A549 (cell line): ENCODE measurements around the gene ACO2. TPM values are rescaled to one million over a fixed set of nuclear protein-coding genes. Genes with fewer than 3 reads are reported as not detected.

ENCODE experiments used
- ATAC-seq, 2 experiments: fragments of 200-7000 bp in 1 of 2; fragments of >200 bp in 1 of 2; cut with Nextera tagmentation in 1 of 2; cut with Tn5 transposase in 1 of 2; 3 replicates each; pipeline versions ENCODE4 v1.8.0 to v1.9.1; 2018 to 2020; ENCODE audit warnings: mild to moderate bottlenecking in 1 of 2, moderate library complexity in 1 of 2
- CTCF ChIA-PET: fragments of 300-600 bp; sonication (Branson Sonifier 250); formaldehyde crosslinking; extraction: SDS; loops from one replicate; lab custom pipeline; 2021; ENCODE audit warnings: antibody characterized with exemption, inconsistent platforms; lab: Yijun Ruan, JAX
- POLR2A ChIA-PET: fragments of 350-600 bp; formaldehyde crosslinking; extraction: SDS; loops from one replicate; lab custom pipeline; 2021; ENCODE audit warnings: antibody characterized with exemption, inconsistent platforms; lab: Yijun Ruan, JAX
- DNase-seq, 2 experiments: peaks; one replicate each; pipeline versions ENCODE4 v3.0.0 to v3.0.0-alpha.2; 2011 to 2016; ENCODE audit warnings: low read depth in 1 of 2, low spot score in 1 of 2
- FAIRE-seq: peaks from 2 replicates; lab custom pipeline; 2011; peaks lifted over from hg19 to GRCh38; lab: Jason Lieb, UNC
- H3K27ac ChIP-seq, 2 experiments: fragments of >200 bp; sonication (Bioruptor Twin); formaldehyde crosslinking; 3 replicates each; pipeline ENCODE4 v1.5.1; 2016 to 2017
- H3K4me1 ChIP-seq: fragments of >200 bp; sonication (Bioruptor Twin); formaldehyde crosslinking; 3 replicates; pipeline ENCODE4 v1.6.1; 2016
- H3K4me2 ChIP-seq: fragments of >200 bp; sonication (Bioruptor Twin); formaldehyde crosslinking; 3 replicates; pipeline ENCODE4 v1.6.1; 2016
- H3K4me3 ChIP-seq: fragments of >200 bp; sonication (Bioruptor Twin); formaldehyde crosslinking; 3 replicates; pipeline ENCODE4 v1.5.1; 2016
- H3K9me3 ChIP-seq: fragments of >200 bp; sonication (Bioruptor Twin); formaldehyde crosslinking; 3 replicates; pipeline ENCODE4 v1.6.1; 2016
- CBX2 ChIP-seq: fragments of 200-600 bp; sonication (generic); IDR thresholded peaks from 2 replicates; pipeline ENCODE4 v1.6.1; 2016; ENCODE audit warnings: low read depth, mild to moderate bottlenecking, borderline replicate concordance
- CBX8 ChIP-seq: fragments of 200-600 bp; sonication (generic); IDR thresholded peaks from 2 replicates; pipeline ENCODE4 v1.6.1; 2016
- ELK1 ChIP-seq: fragments of 150-350 bp; IDR thresholded peaks from 2 replicates; pipeline ENCODE4 v1.6.1; 2014; ENCODE audit warnings: low read depth, mild to moderate bottlenecking, low read length
- EP300 ChIP-seq, 2 experiments: fragments of >200 bp; sonication (Bioruptor Twin); formaldehyde crosslinking; IDR thresholded peaks; 2 replicates in 1 of 2; 3 replicates in 1 of 2; pipeline ENCODE4 v1.6.1; 2016 to 2017
- FOSB ChIP-seq: fragments of 250-450 bp; sonication (Bioruptor Pico); IDR thresholded peaks from 2 replicates; pipeline ENCODE4 v1.5.0; 2020; ENCODE audit warnings: mild to moderate bottlenecking, moderate library complexity
- FOSL2 ChIP-seq, 2 experiments: fragments of 450-650 bp in 1 of 2; fragments of >200 bp in 1 of 2; sonication (Bioruptor Twin) in 1 of 2; formaldehyde crosslinking; IDR thresholded peaks; 2 replicates each; pipeline versions ENCODE4 v1.5.0 to v1.6.1; 2016 to 2020; ENCODE audit warnings: mild to moderate bottlenecking in 1 of 2, moderate library complexity in 1 of 2
- FOXS1 ChIP-seq: fragments of 250-450 bp; sonication (Bioruptor Pico); IDR thresholded peaks from 2 replicates; pipeline ENCODE4 v1.5.0; 2020; ENCODE audit warnings: mild to moderate bottlenecking, moderate library complexity
- HDAC2 ChIP-seq: fragments of 200-600 bp; sonication (generic); IDR thresholded peaks from 2 replicates; pipeline ENCODE4 v1.6.1; 2016
- HEYL ChIP-seq: fragments of 250-450 bp; sonication (Bioruptor Pico); IDR thresholded peaks from 2 replicates; pipeline ENCODE4 v1.8.0; 2021; ENCODE audit warnings: mild to moderate bottlenecking, moderate library complexity
- HMGXB4 ChIP-seq: fragments of 250-450 bp; sonication (Bioruptor Pico); IDR thresholded peaks from 2 replicates; pipeline ENCODE4 v1.5.0; 2021; ENCODE audit warnings: mild to moderate bottlenecking, moderate library complexity, borderline replicate concordance
- HOXB13 ChIP-seq: fragments of 250-450 bp; sonication (Bioruptor Pico); IDR thresholded peaks from 2 replicates; pipeline ENCODE4 v1.5.0; 2020; ENCODE audit warnings: low read depth, mild to moderate bottlenecking, moderate library complexity
- HOXB5 ChIP-seq: fragments of 250-450 bp; sonication (Bioruptor Pico); IDR thresholded peaks from 2 replicates; pipeline ENCODE4 v1.5.0; 2020; ENCODE audit warnings: mild to moderate bottlenecking, moderate library complexity
- JUN ChIP-seq, 2 experiments: fragments of >200 bp; sonication (Bioruptor Twin); formaldehyde crosslinking; IDR thresholded peaks; 2 replicates in 1 of 2; 3 replicates in 1 of 2; pipeline ENCODE4 v1.6.1; 2016 to 2017
- MAFK ChIP-seq: fragments of 450-650 bp; IDR thresholded peaks from 2 replicates; pipeline ENCODE4 v1.6.1; 2014; ENCODE audit not compliant: partially characterized antibody
- MAX ChIP-seq: IDR thresholded peaks from 2 replicates; pipeline ENCODE4 v1.6.1; 2012
- MAZ ChIP-seq: fragments of 150-350 bp; IDR thresholded peaks from 2 replicates; pipeline ENCODE4 v1.6.1; 2014; ENCODE audit warnings: antibody characterized with exemption, low read depth, low read length, borderline replicate concordance
- RAD21 ChIP-seq, 2 experiments: fragments of >200 bp in 1 of 2; sonication (Bioruptor Twin) in 1 of 2; formaldehyde crosslinking in 1 of 2; IDR thresholded peaks in 1 of 2; conservative IDR thresholded peaks in 1 of 2; 2 replicates in 1 of 2; 3 replicates in 1 of 2; pipeline ENCODE4 v1.6.1; 2012 to 2018; ENCODE audit warnings: inconsistent platforms in 1 of 2
- RFX5 ChIP-seq: fragments of 450-650 bp; IDR thresholded peaks from 2 replicates; pipeline ENCODE4 v1.7.1; 2014; ENCODE audit warnings: antibody characterized with exemption, mild to moderate bottlenecking, moderate library complexity
- SMC3 ChIP-seq: fragments of >200 bp; sonication (Bioruptor Twin); formaldehyde crosslinking; IDR thresholded peaks from 3 replicates; pipeline ENCODE4 v1.6.1; 2018; ENCODE audit warnings: inconsistent platforms
- TP53 ChIP-seq: fragments of 250-450 bp; sonication (Bioruptor Pico); IDR thresholded peaks from 2 replicates; pipeline ENCODE4 v1.5.0; 2021; ENCODE audit warnings: mild to moderate bottlenecking, moderate library complexity
- USF2 ChIP-seq: fragments of 450-650 bp; IDR thresholded peaks from 2 replicates; pipeline ENCODE4 v1.6.1; 2014; ENCODE audit warnings: antibody characterized with exemption
- ZC3H11A ChIP-seq: fragments of 450-650 bp; IDR thresholded peaks from 2 replicates; pipeline ENCODE4 v1.6.1; 2014; ENCODE audit warnings: antibody characterized with exemption, mild to moderate bottlenecking
- WGBS: methylation state at CpG from one replicate; pipeline ENCODE4 v1.1.6; 2017; ENCODE audit errors: missing lambda C conversion rate; 5-methylcytosine and 5-hydroxymethylcytosine counted together
- polyA plus RNA-seq, 4 experiments: library from polyadenylated mRNA; depleted of rRNA in 3 of 4; stranded (reverse); fragments of >200 nt; fragmentation: RNase III in 1 of 4; extraction: RNeasy Plus Mini Kit Qiagen cat#74134 plus additional on column Dnase treatment in 1 of 4; gene quantifications; 2 replicates in 3 of 4; 3 replicates in 1 of 4; pipeline ENCODE4 v1.2.3, GENCODE V29; 2011 to 2017
- TF ChIP-seq, protein P1 (sequence below): fragments of 200-600 bp; sonication (generic); IDR thresholded peaks from 2 replicates; pipeline ENCODE4 v1.6.1; 2016; ENCODE audit warnings: antibody characterized with exemption, mild to moderate bottlenecking, moderate library complexity
- TF ChIP-seq, protein P2 (sequence below): fragments of >200 bp; sonication (Bioruptor Twin); formaldehyde crosslinking; IDR thresholded peaks from 3 replicates; pipeline ENCODE4 v1.5.1; 2016

ACO2 gene
- polyA plus RNA-seq, 2 of the 4 experiments (the other 2 are of a cell fraction) = 30.7 to 43.7 TPM

GRCh38 chr22:41540365-41540764 is 71.4 kb downstream of the ACO2 start:
- FAIRE-seq (no peak), DNase-seq (no peak), ATAC-seq (no peak)
- CTCF ChIA-PET = interaction anchor here (1.0 to 2.9 kb wide), 4 partner anchors 10 to 57 kb away, joined by 3 to 11 read pairs (median 6); no protein-coding TSS in a partner anchor
- Histone ChIP-seq H3K4me3 (no peak overlapping the region), H3K27ac (no peak overlapping the region), H3K4me2 (no peak overlapping the region), H3K9me3 (no peaks in the 10 kb centered on the region), H3K4me1 (peaks cover 20% of the 10 kb centered on the region)
- POLR2A ChIA-PET = interaction anchor here (0.5 kb wide), 1 partner anchor 530 kb away, joined by 4 read pairs; no protein-coding TSS in a partner anchor
- no peak for TF ChIP-seq MAFK
- TF ChIP-seq RFX5 = no peak
- TF ChIP-seq FOXS1 (CRISPR knock-in tag) = no peak
- TF ChIP-seq SMC3 = no peak
- TF ChIP-seq CBX8 = no peak
- no peak for TF ChIP-seq FOSL2 (IDR thresholded peaks at IDR 0.05)
- TF ChIP-seq FOSL2 (CRISPR knock-in tag; IDR thresholded peaks at IDR 0.05) = no peak
- no peak for TF ChIP-seq HOXB5
- TF ChIP-seq ELK1 = no peak
- TF ChIP-seq RAD21 (conservative IDR thresholded peaks at IDR 0.05 in 1 of 2, IDR thresholded peaks at IDR 0.05 in 1 of 2) = no peak
- TF ChIP-seq, protein P1, sequence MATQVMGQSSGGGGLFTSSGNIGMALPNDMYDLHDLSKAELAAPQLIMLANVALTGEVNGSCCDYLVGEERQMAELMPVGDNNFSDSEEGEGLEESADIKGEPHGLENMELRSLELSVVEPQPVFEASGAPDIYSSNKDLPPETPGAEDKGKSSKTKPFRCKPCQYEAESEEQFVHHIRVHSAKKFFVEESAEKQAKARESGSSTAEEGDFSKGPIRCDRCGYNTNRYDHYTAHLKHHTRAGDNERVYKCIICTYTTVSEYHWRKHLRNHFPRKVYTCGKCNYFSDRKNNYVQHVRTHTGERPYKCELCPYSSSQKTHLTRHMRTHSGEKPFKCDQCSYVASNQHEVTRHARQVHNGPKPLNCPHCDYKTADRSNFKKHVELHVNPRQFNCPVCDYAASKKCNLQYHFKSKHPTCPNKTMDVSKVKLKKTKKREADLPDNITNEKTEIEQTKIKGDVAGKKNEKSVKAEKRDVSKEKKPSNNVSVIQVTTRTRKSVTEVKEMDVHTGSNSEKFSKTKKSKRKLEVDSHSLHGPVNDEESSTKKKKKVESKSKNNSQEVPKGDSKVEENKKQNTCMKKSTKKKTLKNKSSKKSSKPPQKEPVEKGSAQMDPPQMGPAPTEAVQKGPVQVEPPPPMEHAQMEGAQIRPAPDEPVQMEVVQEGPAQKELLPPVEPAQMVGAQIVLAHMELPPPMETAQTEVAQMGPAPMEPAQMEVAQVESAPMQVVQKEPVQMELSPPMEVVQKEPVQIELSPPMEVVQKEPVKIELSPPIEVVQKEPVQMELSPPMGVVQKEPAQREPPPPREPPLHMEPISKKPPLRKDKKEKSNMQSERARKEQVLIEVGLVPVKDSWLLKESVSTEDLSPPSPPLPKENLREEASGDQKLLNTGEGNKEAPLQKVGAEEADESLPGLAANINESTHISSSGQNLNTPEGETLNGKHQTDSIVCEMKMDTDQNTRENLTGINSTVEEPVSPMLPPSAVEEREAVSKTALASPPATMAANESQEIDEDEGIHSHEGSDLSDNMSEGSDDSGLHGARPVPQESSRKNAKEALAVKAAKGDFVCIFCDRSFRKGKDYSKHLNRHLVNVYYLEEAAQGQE = no peak
- no peak for TF ChIP-seq HDAC2
- TF ChIP-seq JUN (IDR thresholded peaks at IDR 0.05) = no peak
- TF ChIP-seq, protein P2, sequence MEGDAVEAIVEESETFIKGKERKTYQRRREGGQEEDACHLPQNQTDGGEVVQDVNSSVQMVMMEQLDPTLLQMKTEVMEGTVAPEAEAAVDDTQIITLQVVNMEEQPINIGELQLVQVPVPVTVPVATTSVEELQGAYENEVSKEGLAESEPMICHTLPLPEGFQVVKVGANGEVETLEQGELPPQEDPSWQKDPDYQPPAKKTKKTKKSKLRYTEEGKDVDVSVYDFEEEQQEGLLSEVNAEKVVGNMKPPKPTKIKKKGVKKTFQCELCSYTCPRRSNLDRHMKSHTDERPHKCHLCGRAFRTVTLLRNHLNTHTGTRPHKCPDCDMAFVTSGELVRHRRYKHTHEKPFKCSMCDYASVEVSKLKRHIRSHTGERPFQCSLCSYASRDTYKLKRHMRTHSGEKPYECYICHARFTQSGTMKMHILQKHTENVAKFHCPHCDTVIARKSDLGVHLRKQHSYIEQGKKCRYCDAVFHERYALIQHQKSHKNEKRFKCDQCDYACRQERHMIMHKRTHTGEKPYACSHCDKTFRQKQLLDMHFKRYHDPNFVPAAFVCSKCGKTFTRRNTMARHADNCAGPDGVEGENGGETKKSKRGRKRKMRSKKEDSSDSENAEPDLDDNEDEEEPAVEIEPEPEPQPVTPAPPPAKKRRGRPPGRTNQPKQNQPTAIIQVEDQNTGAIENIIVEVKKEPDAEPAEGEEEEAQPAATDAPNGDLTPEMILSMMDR = no peak
- no peak for TF ChIP-seq FOSB
- 96% methylated on average over 7 of the region's 7 CpGs for WGBS

DNA sequence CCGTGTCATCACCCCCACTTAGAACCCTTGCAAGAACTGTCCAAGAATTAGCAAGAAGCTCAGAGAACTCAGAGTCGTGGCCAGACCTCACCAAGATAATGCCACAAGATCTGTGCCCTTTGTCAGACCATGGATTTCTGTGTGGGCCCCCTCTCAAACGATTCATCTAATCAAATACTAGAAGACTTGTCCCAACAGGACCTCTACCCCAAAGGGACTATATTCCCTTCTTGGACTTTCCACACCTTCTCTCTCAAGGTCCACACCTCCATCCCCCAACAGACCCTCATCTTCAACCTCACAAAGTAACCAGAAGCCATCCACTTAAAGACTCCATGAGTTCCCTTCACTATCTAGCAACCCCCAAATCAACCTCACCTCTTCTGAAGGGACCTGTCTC is 72.6 kb downstream of the ACO2 start:
- Histone ChIP-seq H3K4me3 (no peak overlapping the region), H3K4me1 (peaks cover 20% of the 10 kb centered on the region), H3K9me3 (no peaks in the 10 kb centered on the region), H3K27ac (no peak overlapping the region), H3K4me2 (0 out of 3 replicates have a peak overlapping the region, but pooled peaks have one; percentile 86)
- ChIA-PET CTCF (interaction anchor here (0.6 to 2.9 kb wide), 5 partner anchors 9 to 136 kb away, joined by 3 to 11 read pairs (median 9); no protein-coding TSS in a partner anchor), POLR2A (no interaction called here)
- FAIRE-seq = no peak
- DNase-seq = no peak
- ATAC-seq = no peak
- 66% methylated on average over 3 of the region's 3 CpGs for WGBS
- TF ChIP-seq, protein P2 = no peak
- TF ChIP-seq HDAC2 = no peak
- no peak for TF ChIP-seq EP300 (IDR thresholded peaks at IDR 0.05)
- no peak for TF ChIP-seq HOXB13
- TF ChIP-seq TP53 (CRISPR knock-in tag) = no peak
- no peak for TF ChIP-seq CBX2
- TF ChIP-seq MAX = no peak
- no peak for TF ChIP-seq USF2
- TF ChIP-seq HMGXB4 = no peak
- TF ChIP-seq ZC3H11A = no peak
- no peak for TF ChIP-seq HEYL (CRISPR knock-in tag)
- no peak for TF ChIP-seq MAZ
